Left cardiac atrium (tissue), 4 donors: ENCODE results near the gene LLCFC1. TPM values are rescaled to one million over a fixed set of nuclear protein-coding genes. Genes with fewer than 3 reads are reported as not detected.

Source experiments
- ATAC-seq, 2 donors: fragments of 200-7000 bp; cut with Tn5 transposase; one replicate each; pipeline ENCODE4 v1.9.1; 2020; ENCODE audit warnings: mild to moderate bottlenecking in 2 of 2, moderate library complexity in 2 of 2
- DNase-seq: peaks from one replicate; pipeline ENCODE4 v3.0.0-alpha.2; 2020
- intact Hi-C, 2 donors: fragments of 100-400 bp; cut with DNase I; formaldehyde crosslinking; loops; one replicate each; pipeline versions ENCODE4 v1.14.1 to v1.15.1; 2022 to 2023
- total RNA-seq, 2 donors: library from RNA; stranded (reverse); fragmentation: NEBNext Ultra II Directional; extraction: Animal tissue kit (Norgen Biotek cat#: 25700); gene quantifications; one replicate each; pipeline ENCODE4 v1.2.1, GENCODE V29; 2021
- donor health status: DM: no; HTN: yes; CAD: no.
- donor health status: DM: no; HTN: yes; CAD: no; lungs with severe emphysema.
- donor health status: DM: yes; HTN: yes; CAD: no.
- donor health status: Dilated cardiomyopathy.

The LLCFC1 gene
- total RNA-seq, 2 donors from 2014 or later: not detected

DNA sequence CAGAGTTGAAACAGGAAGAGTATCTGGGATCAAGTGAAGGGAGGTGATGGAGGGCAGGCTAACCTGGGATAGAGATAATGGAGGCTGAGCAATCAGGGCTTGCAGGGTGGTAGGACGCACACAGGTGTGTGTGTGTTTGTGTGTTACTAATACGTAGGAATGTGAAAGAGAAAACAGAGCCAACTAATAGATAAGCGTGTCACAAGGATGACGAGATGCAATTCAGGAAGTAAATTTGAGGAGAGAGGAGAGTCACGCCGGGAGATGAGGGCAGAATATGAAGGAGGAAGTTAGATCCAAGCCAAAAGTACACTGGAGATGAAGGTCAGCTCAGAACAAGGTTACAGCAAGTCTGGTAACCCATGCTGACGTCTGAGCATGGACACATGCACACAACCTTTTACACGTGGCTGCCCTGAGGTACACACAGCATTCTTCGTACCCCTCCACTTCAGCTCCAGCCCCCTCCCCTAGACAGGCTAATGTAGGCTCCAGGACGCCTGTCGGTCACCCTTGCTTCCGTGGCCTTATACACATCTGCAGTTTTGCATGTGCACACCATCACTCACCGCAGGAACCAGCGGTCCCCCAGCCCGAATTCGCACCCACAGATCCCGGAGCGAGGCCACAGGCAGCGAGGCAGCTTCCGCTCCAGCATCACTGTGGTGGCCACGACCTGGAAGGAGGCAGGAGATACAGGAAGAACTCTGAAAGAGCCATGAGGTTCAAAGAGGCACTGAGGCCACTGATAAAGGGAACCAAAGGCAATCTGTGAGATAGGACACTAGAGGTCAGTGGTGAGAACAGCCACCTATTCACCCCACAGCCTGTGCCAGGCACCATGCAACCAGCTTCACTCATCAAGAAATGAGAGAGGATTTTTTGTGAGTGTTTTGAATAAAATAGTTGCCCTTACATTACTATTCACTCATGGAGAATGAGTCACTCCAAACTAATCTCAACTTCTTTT is 30.1 kb upstream of the LLCFC1 start:
- intact Hi-C loops: no loop called here
- ATAC-seq: peak in 1 of 2 donors; percentile 81
- DNase-seq: no peak

DNA sequence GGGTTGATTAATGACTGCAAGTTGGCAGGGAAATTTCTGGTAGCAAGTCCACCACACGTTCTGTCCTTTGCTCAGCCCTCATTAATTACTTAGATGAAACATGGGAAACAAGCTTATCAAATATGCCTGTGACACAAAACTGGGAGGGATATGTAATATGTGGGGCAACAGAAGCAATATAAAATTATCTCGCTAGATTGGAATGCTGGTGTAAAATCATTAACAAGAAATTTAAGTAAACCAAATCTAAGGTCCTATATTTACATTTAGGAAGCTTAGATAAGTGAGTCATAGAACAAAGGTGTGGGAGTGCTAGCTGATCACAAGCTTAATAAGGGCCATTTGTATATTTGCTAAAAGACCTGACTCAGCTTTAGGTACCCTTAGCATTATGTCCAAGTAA is 29.3 kb upstream of the LLCFC1 start:
- DNase-seq (no peak), ATAC-seq (no peak)
- intact Hi-C loops: no loop called here

DNA sequence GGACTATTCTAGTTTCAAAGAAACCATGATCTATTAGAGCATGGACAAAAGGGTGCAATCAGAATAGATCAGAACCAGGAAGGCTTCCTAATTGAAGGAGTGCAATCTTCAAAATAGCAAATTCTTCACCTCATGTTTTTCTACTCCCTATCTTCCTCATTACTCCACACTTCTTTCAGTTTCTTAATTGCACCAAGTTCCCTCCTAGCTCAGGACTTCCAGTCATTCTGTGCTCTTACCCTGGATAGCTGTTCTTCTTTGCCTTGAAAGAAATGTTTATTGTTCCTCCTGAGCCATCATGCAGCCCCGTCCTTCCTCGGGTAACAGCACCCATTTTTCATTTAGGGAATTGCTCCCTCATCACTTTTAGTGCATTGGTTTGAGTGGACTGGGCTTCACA is 28.8 kb upstream of the LLCFC1 start:
- ATAC-seq (no peak), DNase-seq (no peak)
- intact Hi-C loops: no loop called here

DNA sequence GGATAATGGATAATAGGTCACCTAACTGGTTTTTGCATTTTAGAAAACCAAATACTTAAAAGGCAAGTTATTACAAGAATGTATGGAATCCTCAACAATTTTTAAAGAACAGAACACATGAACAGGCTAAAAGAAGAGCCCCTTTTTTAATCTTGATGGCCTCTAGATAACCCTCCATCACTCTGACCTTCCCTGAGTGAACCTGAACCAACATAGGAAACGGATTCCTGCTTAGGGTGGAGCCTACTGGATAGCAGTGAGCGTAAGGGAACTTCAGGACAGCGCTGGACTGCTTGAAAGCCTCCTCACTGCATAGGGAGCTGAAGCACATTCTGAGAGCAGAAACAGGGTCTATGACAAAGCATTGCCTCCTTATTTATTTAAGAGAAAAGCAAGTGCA is 26.2 kb upstream of the LLCFC1 start:
- ATAC-seq (no peak), DNase-seq (no peak)
- intact Hi-C loops: no loop called here

DNA sequence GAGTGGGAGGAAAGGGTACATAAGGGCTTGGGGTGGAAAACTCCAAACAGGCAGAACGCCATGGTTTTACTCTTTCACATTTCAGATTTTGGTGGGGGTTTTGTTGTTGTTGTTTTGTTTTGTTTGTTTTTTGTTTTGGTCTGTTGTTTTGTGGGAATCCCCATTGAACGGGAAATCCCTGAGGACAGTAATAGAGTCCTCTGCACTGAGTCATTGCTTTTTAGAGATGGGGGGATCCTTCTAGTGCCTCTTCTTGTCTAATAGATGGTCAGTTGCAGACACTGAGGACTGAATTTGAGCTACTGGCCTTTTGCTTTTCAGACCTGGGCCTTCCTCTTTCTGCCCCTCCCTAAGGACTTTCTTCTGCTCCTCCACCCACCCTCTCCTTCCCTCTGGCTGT is 25.7 kb upstream of the LLCFC1 start:
- intact Hi-C loops: no loop called here
- DNase-seq (no peak), ATAC-seq (no peak)

DNA sequence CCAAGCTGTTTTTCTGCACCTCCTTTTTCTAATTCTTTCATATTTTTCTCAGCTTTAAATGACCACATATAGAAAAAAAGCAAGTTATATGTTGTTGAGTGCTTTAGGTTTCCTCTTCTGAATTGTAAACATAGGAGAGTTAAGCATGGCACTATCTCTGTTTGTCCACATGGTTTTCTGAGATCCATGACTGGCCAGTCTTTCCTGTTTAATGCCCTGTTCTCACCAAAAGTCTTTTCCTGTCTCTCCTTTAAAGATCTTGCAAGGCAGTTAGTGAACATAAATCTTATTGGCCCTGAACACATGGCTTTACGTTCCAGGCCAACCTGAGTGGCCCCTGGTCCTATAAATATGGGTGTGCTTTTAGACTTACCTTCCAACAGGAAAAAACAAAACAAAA is 25.2 kb upstream of the LLCFC1 start:
- intact Hi-C loops: no loop called here
- ATAC-seq: no peak
- no peak for DNase-seq

DNA sequence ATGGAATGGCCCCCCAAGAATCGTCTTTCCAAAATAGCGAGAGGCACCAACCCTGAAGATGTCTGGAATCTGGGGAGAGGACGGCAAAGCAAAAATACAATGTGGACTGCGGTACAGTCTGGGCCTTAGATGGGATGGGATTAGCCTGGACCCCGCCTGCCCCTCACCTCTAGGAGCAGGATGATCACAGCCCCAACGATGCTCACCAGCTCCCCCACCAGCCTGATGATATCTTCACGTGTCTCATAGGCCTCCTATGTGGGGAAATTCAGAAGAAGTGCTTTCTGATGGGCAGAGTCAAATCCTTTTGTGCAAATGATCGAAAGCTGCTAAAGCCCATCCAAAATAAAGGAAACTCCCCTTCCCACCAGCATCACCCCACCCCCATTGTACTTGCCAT is 24.0 kb upstream of the LLCFC1 start:
- ATAC-seq: no peak
- intact Hi-C loops: no loop called here
- DNase-seq: no peak

DNA sequence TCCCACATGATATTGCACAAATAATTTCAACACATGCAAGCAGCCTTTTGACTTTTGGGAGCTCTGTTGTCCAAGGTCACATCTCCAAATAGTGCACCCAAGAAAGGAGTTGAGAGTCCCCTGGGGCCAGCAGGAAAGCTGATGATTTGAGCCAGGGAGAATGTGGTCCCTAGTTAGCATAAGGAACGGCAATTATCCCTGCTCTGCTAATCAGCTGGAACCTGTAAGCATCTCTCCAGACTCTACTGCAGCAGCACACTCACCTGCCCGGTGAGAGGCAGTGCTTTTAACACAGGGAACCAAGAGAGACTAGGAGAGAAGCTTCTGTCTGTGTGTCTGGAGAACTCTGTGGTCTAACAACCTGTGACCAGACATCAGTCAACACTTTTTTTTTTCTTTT is 22.8 kb upstream of the LLCFC1 start:
- intact Hi-C loops: no loop called here
- no peak for DNase-seq
- ATAC-seq: no peak

DNA sequence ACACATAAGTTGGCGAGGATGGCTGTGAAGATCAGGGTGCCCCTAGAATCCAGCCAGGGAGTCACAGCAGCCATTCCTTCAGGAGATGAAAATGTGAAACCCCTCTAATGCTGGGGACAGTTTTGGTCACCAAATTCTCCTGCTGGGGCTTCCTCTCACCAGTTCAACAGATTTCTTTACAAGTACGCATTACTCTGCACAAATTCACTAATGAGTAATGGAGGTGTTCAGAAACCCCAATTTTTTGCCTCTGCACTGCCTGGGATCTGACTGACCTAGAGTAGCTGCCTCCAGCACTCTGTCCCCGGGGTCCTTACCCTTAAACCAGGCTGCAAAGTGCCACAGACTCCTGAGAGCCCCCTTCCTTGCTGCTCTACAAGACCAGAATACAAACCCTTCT is 21.8 kb upstream of the LLCFC1 start:
- intact Hi-C loops: no loop called here
- DNase-seq (no peak), ATAC-seq (no peak)

DNA sequence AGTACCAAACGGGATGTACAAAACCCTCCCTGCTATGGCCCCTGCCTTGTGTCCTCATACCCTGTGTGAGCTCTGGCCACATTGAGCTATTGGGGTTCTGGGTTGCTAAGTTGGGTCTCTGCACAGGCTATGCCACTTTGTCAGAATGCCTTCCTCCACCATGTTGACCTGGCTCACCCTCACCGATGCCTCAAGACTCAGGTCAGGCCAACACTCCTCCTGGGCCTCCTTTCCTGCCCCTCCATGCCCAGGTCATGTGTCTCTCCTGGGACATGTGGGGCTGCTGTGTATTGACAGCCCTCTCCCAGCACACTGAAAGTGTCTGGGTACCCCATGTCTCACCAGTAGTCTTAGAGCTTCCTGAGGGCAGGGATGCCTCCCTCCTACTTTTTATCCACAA is 20.4 kb upstream of the LLCFC1 start:
- no peak for ATAC-seq
- no peak for DNase-seq
- intact Hi-C loops: no loop called here

DNA sequence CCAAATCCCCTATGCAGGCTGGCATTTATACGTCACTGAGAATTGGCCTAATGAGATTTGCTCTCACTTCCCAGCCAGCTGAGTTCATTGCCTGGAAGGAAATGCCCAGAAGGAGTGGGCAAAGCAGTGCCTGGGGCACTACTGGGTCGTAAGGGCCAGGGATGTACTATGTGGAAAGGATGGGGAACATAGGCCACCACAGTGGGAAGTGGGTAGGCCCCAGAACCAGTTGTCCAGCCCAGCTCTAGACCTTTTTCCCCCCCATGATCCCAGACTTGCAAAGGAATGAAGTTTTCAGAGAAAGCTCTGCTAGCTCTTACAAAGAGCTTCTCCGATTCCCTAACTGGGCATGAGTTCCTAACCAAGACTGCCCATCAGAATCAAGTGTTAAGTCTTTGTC is 19.6 kb upstream of the LLCFC1 start:
- intact Hi-C loops: no loop called here
- ATAC-seq (no peak), DNase-seq (no peak)

DNA sequence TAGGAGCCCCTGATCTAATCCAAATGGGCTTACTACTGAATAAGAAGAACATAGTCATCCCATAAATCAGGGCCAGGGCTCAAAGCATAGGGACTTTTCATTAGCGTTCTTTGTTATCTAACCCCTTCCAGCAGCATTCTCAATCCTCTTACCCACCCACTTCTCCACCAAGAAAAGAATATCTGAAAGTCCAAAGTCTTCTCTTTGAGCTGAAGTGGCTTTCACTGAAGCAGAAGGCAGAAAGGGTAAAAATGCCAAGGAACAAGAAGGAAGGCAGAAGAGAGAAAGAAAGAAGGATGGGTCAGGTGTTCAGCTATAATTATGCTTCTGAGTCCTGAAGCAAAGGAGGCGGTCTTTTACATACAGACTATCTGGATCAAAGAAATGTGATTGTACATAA is 15.9 kb upstream of the LLCFC1 start:
- intact Hi-C loops: no loop called here
- DNase-seq (no peak), ATAC-seq (no peak)

DNA sequence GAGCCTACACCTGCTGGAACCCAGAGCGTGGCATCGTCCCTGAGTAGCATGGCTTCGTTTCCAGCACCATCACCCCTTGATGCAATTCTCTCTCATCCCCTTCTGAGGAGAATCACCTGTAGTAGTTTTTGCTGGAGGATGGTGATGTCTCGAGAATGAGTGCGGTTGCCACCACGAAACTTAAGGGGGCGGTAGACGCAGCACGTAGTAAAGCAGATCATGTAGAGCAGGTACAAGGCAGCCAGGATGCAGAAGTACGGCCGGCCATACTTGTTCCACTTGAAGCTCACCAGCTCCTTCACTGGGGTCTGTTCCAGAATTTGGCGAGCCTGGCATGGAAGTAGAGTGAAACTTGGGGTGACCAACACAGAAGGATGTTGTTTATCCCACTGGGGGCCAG is 13.9 kb upstream of the LLCFC1 start:
- DNase-seq: no peak
- no peak for ATAC-seq
- intact Hi-C loops: no loop called here

DNA sequence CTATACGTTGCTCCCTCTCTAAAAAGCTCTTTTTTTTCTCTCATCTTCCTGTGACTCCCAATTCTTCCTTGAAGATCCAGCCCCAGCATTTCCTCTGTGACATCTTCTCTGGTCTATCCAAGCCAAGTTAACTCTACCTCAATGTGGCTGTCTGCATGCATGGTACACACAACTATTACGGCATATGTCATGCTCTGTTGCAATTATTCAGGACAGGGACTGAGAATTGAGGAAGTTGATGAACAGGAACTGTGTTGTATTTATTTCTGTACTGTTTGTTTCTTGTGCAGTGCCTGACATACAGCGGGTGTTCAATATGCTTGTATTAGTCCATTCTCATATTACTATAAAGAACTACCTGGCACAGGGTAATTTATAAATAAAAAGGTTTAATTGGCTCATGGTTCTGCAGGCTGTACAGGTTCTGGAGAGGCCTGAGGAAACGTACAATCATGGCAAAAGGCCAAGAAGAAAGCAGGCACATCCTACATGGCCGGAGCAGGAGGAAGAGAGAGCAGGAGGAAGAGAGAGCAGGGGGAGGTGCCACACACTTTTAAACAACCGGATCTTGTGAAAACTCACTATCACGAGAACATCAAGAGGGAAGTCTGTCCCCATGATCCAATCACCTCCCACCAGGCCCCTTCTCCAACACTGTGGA is 12.1 kb upstream of the LLCFC1 start:
- DNase-seq (no peak), ATAC-seq (peak; percentile 44 to 75)
- intact Hi-C loops: no loop called here

DNA sequence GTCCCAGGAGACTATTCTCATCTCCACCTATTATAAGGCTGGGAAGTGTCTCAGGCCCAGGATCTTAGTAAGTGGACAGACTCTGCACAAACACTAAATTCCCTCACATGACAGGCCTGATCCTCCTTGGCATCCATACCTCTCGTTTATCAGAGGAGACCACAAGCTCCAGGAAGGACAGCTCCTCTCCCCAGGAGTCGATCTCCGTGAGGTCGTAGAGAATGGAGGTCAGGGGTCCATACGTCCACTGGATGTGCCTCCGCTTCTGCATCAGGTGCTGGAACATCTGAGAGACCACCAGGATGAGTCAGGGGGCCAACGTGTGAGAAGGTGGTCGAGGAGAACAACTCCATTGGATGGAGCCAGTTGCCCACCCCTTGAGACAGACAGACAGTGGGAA is 11.3 kb upstream of the LLCFC1 start:
- intact Hi-C loops: no loop called here
- ATAC-seq (no peak), DNase-seq (no peak)

DNA sequence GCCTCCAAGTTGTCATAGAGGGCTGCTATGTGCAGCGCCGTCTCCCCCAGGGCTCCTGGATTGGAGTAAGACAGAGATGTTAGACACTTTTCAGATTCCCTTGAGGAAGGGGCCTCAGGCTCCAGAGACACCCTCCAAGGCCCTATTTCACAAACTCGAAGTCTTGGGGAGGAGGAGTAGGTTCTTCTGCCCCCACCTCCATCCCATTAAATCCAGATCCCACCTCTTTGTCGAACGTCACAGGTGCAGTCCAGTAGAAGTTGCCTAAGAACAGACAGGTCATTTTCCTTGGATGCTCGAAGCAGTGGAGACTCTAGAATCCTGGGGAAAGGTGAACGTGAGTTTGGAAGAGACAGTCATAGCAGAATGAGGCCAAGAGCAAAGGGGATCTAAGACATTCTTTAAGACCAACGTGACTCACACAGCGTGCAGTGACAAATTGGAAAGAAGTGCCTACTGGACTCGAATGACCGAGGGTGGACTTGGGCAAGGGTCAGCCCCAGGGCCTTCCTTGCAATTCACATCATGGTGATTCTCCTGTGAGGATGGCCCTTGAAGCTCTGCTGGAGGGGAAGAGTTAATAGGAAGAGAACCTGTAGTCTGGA is 9.1 kb upstream of the LLCFC1 start:
- intact Hi-C loops: no loop called here
- ATAC-seq: no peak

DNA sequence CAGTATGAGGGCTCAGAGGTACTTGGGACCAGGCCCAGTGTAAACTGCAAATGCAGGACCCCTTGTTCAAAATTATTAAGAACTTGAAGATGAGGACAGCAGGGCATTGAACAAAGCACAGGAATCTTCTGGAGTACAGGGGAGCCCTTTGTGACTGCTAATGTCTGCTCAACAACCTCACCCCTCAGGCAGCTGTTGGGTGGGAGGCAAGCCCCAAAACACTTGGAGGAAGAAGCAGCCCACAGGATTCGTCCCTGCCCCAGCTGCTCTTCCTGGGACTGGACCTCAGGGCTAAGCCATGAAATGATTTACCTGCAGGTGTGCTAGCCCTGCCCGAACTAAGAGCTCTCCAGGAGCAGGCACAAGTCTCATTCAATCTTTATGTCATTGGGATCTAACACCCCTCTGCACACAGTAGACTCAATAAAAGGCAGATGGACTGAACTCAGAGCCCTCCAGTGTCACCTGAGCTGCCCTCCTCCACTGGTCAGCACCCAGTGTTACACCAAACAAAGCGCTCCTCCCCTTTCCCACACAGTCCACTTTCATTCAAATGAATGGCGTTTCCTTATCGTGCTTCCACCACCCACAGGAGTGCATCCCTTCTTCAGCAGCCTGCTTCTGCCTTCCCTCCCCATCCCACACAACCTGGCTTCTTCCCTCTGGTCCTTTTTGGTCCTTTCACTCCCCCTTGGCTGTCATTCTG is 6.7 kb upstream of the LLCFC1 start:
- intact Hi-C loops: no loop called here
- ATAC-seq: no peak

More for the DNA sequence above, 9.1 kb upstream of the LLCFC1 start:
- no peak for DNase-seq

DNA sequence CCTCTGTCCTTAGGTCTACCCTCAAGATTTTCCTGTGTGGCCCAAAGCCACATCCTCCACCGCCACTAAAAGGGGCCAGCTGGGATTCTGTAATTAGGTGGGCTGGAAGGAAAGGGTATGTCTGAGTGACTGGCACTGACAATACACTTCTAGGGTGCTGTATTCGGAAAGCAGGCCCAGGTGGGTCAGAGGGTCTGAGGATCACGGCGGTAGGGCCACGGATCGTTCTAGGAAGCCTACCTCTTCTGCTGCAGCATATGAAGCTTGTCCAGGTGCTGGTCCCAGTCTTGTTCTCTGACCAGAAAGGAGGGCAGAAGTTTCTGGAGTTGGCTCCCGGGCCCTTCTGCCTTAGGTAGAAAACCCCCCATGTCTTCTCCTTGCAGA is 6.2 kb upstream of the LLCFC1 start:
- ATAC-seq: no peak
- intact Hi-C loops: no loop called here
- no peak for DNase-seq

More for the DNA sequence above, 6.7 kb upstream of the LLCFC1 start:
- DNase-seq: no peak

DNA sequence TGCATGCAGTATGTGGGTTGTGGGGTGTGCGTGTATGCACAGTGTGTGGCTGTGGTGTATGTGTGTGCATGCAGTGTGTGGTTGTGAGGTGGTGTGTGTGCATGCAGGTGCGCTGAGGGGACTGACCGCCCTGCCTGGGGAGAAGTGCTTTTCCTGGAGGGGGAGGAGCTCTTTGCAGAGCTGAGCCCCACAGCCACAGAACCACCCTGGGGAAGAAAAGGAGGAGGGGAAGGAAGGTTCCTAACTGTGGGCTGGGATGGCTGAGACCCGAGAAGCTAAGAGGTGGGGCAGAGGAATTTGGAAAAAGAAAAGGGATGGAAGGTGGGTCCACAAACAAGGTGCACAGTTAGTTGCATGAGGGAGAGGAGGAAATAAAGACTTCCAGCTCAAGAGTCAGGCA is 5.7 kb upstream of the LLCFC1 start, which contains the start of gene TRPV5:
Gene TRPV5, minus strand, starts transcription at position 123 of the 400 bp plus-strand sequence. CDS start 287 bp downstream, outside the sequence.
- no peak for ATAC-seq
- intact Hi-C loops: no loop called here
- no peak for DNase-seq

DNA sequence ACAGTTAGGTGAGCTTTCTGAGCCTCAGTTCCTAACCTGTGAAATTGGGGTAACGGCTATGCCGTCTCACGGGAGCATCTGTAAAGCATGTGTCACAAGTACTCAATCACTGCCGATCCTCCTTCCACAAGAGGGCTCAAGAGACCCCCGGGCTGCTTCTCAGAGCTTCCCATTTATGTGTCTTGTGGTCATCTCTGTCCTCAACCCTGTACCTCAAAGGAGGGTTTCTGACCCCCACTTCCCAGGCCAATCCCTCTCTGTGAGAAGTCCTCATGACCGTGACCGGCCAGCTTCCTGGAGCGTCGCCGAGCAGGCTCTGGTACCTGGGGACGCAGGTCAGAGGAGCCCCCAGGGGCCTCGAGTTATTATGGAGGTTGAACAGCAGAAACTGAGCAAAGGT is 5.2 kb upstream of the LLCFC1 start:
- intact Hi-C loops: no loop called here
- DNase-seq: no peak
- no peak for ATAC-seq
